ENCODE results near the gene DHRS11.

DNA sequence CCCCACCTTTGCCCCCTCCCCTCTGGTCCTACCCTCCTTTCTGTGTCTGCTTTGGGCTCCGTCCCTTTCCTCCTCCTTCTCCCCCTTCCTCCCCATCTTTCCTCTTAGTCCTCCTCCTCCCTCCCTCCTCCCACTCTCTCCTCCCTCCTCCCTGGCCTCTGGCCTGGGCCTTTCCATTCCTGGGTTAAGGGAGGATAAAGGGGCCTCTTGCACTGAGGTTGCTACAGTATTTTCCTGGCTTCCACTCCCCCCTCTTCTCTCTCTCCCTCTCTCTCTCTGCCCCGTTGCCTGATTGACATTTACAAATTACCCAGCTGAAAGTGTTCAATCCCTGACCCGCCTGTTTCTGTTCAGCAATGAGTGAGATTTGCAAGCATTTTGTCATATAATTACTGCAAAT is 53.7 kb downstream of the DHRS11 start:
- TF ChIP-seq, protein P1, sequence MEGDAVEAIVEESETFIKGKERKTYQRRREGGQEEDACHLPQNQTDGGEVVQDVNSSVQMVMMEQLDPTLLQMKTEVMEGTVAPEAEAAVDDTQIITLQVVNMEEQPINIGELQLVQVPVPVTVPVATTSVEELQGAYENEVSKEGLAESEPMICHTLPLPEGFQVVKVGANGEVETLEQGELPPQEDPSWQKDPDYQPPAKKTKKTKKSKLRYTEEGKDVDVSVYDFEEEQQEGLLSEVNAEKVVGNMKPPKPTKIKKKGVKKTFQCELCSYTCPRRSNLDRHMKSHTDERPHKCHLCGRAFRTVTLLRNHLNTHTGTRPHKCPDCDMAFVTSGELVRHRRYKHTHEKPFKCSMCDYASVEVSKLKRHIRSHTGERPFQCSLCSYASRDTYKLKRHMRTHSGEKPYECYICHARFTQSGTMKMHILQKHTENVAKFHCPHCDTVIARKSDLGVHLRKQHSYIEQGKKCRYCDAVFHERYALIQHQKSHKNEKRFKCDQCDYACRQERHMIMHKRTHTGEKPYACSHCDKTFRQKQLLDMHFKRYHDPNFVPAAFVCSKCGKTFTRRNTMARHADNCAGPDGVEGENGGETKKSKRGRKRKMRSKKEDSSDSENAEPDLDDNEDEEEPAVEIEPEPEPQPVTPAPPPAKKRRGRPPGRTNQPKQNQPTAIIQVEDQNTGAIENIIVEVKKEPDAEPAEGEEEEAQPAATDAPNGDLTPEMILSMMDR (IDR thresholded peaks at IDR 0.05): no peak
- TF ChIP-seq POLR2A (IDR thresholded peaks at IDR 0.05): no peak

Measured in heart left ventricle (tissue), 13 donors.